DOHH2 (cell line): ENCODE data around the gene RAB37.

Experiments
- H3F3A ChIP-seq: fragments of 200-600 bp; sonication (generic), shearing (Covaris generic); 2 replicates; pipeline ENCODE4 v1.6.0; 2016; ENCODE audit warnings: antibody characterized with exemption, mild to moderate bottlenecking; ENCODE audit not compliant: control insufficient read depth, insufficient read depth
- H3K27ac ChIP-seq: fragments of 200-600 bp; sonication (generic); 2 replicates; pipeline ENCODE4 v1.5.1; 2014; ENCODE audit warnings: low read depth, mild to moderate bottlenecking, low read length, moderate library complexity
- H3K27me3 ChIP-seq: fragments of 200-600 bp; sonication (generic); 2 replicates; pipeline ENCODE4 v1.6.1; 2014; ENCODE audit warnings: mild to moderate bottlenecking, low read length, mixed read lengths; ENCODE audit not compliant: control insufficient read depth
- H3K36me3 ChIP-seq: fragments of 200-600 bp; sonication (generic); 2 replicates; pipeline ENCODE4 v1.6.1; 2014; ENCODE audit warnings: mild to moderate bottlenecking, low read length, moderate library complexity, mixed read lengths; ENCODE audit not compliant: control insufficient read depth
- H3K4me1 ChIP-seq: fragments of 200-600 bp; sonication (generic); 2 replicates; pipeline ENCODE4 v1.6.1; 2014; ENCODE audit warnings: mild to moderate bottlenecking, low read length, mixed read lengths; ENCODE audit not compliant: control insufficient read depth
- H3K4me2 ChIP-seq: fragments of 200-600 bp; sonication (generic); 2 replicates; pipeline ENCODE4 v1.6.0; 2014; ENCODE audit warnings: mild to moderate bottlenecking, low read length, moderate library complexity
- H3K4me3 ChIP-seq: fragments of 200-600 bp; sonication (generic); 2 replicates; pipeline ENCODE4 v1.5.1; 2014; ENCODE audit warnings: mild to moderate bottlenecking, low read length, mixed read lengths
- H3K79me2 ChIP-seq: fragments of 200-600 bp; sonication (generic); 2 replicates; pipeline ENCODE4 v1.6.1; 2014; ENCODE audit warnings: mild to moderate bottlenecking, low read length, mixed read lengths; ENCODE audit not compliant: control insufficient read depth
- H3K9me2 ChIP-seq: fragments of 200-600 bp; sonication (generic); replicated peaks from 2 replicates; pipeline ENCODE4 v1.6.1; 2014; ENCODE audit warnings: mild to moderate bottlenecking, low read length, mixed read lengths; ENCODE audit not compliant: control insufficient read depth
- H3K9me3 ChIP-seq: fragments of 200-600 bp; sonication (generic); 2 replicates; pipeline ENCODE4 v1.6.1; 2014; ENCODE audit warnings: antibody characterized with exemption, low read length, mixed read lengths; ENCODE audit not compliant: control insufficient read depth, insufficient read depth
- H4K20me1 ChIP-seq: fragments of 200-600 bp; sonication (generic); 2 replicates; pipeline ENCODE4 v1.6.0; 2014; ENCODE audit warnings: low read depth, mild to moderate bottlenecking, antibody characterized with exemption, low read length, moderate library complexity; ENCODE audit not compliant: control insufficient read depth, insufficient read depth
- CTCF ChIP-seq: fragments of 200-600 bp; sonication (generic); IDR thresholded peaks from one replicate; pipeline ENCODE4 v1.5.1; 2014; ENCODE audit warnings: antibody characterized with exemption, mild to moderate bottlenecking, low read depth, low read length; ENCODE audit not compliant: poor library complexity, severe bottlenecking
- EZH2phosphoT487 ChIP-seq: fragments of 200-600 bp; sonication (generic); IDR thresholded peaks from 2 replicates; pipeline ENCODE4 v1.6.1; 2017; ENCODE audit warnings: borderline replicate concordance, mild to moderate bottlenecking, antibody characterized with exemption, low read length, moderate library complexity, mixed read lengths

The RAB37 gene

GRCh38 chr17:74759941-74760340 lies 22.9 kb downstream of the RAB37 start:
- no peak for TF ChIP-seq CTCF
- no peak for TF ChIP-seq EZH2phosphoT487
- Histone ChIP-seq H4K20me1 (peaks cover 29% of the 10 kb centered on the region), H3K9me3 (no peaks in the 10 kb centered on the region), H3K27me3 (no peaks in the 10 kb centered on the region), H3K4me3 (no peak overlapping the region), H3K4me2 (no peak overlapping the region), H3K36me3 (no peaks in the 10 kb centered on the region), H3K4me1 (peaks cover 28% of the 10 kb centered on the region), H3K9me2 (no peaks in the 10 kb centered on the region), H3F3A (no peaks in the 10 kb centered on the region), H3K79me2 (peaks cover 51% of the 10 kb centered on the region), H3K27ac (no peak overlapping the region)

- H3K9me2 ChIP-seq = no peaks in the 10 kb centered on the region
- H3K9me3 ChIP-seq = no peaks in the 10 kb centered on the region
- H3K4me2 ChIP-seq = no peak overlapping the region
- TF ChIP-seq EZH2phosphoT487 (no peak), CTCF (no peak)
- no peak overlapping the region for H3K4me3 ChIP-seq
- peaks cover 28% of the 10 kb centered on the region for H3K4me1 ChIP-seq
- H3K27ac ChIP-seq = no peak overlapping the region
- no peaks in the 10 kb centered on the region for H3K36me3 ChIP-seq
- H3K79me2 ChIP-seq = peaks cover 45% of the 10 kb centered on the region
- H4K20me1 ChIP-seq = peaks cover 25% of the 10 kb centered on the region; the same call in 1 of the 2 replicates
- H3F3A ChIP-seq = no peaks in the 10 kb centered on the region
- H3K27me3 ChIP-seq = no peaks in the 10 kb centered on the region
Measured at GRCh38 chr17:74760404-74761105, 23.5 kb downstream of the RAB37 start.

GRCh38 chr17:74761419-74761818 lies 24.4 kb downstream of the RAB37 start:
- H3K4me2 ChIP-seq = no peak overlapping the region
- H4K20me1 ChIP-seq = peaks cover 25% of the 10 kb centered on the region; the same call in 1 of the 2 replicates
- peaks cover 28% of the 10 kb centered on the region for H3K4me1 ChIP-seq

More at GRCh38 chr17:74761419-74761818, 24.4 kb downstream of the RAB37 start:
- peaks cover 44% of the 10 kb centered on the region for H3K79me2 ChIP-seq
- no peaks in the 10 kb centered on the region for H3K36me3 ChIP-seq
- H3K27ac ChIP-seq = no peak overlapping the region
- H3K27me3 ChIP-seq = no peaks in the 10 kb centered on the region
- no peaks in the 10 kb centered on the region for H3K9me3 ChIP-seq
- H3K9me2 ChIP-seq = no peaks in the 10 kb centered on the region
- no peak for TF ChIP-seq EZH2phosphoT487
- no peak for TF ChIP-seq CTCF
- H3K4me3 ChIP-seq = no peak overlapping the region
- no peaks in the 10 kb centered on the region for H3F3A ChIP-seq
